ENCODE measurements around the gene MARK3.

The MARK3 gene

GRCh38 chr14:103546652-103547454 lies 161.6 kb downstream of the MARK3 start:
- peak; percentile 85 for DNase-seq (ENCODE audit: extremely low spot score)
- CTCF ChIA-PET = interaction anchor here (0.6 to 2.4 kb wide), 7 partner anchors 11 to 60 kb away, joined by 3 to 26 read pairs (median 5); no protein-coding TSS in a partner anchor
- TF ChIP-seq HDGF (IDR thresholded peaks at IDR 0.05; ENCODE audit: borderline replicate concordance) (peak; percentile 77; the same call in 1 of the 2 replicates), CTBP1 (IDR thresholded peaks at IDR 0.05; ENCODE audit: borderline replicate concordance) (no peak)
- POLR2A ChIA-PET = interaction anchor here (0.7 to 2.6 kb wide), 3 partner anchors 26 to 28 kb away, joined by 7 to 16 read pairs (median 14); no protein-coding TSS in a partner anchor

- no peak for TF ChIP-seq ELF4 (IDR thresholded peaks at IDR 0.05)
- TF ChIP-seq L3MBTL2 (conservative IDR thresholded peaks at IDR 0.05) = no peak
- TF ChIP-seq FOXM1 (IDR thresholded peaks at IDR 0.05; ENCODE audit: borderline replicate concordance) = no peak
- no peak for TF ChIP-seq FOXA1 (IDR thresholded peaks at IDR 0.05)
- no peak for TF ChIP-seq BHLHE40 (IDR thresholded peaks at IDR 0.05; ENCODE audit: borderline replicate concordance)
- TF ChIP-seq PKNOX1 (IDR thresholded peaks at IDR 0.05) = no peak
- no peak for TF ChIP-seq TARDBP (IDR thresholded peaks at IDR 0.05)
- no peak for TF ChIP-seq SP1 (IDR thresholded peaks at IDR 0.05)
- TF ChIP-seq HDGF (IDR thresholded peaks at IDR 0.05; ENCODE audit: borderline replicate concordance) = no peak
- TF ChIP-seq SUZ12 (IDR thresholded peaks at IDR 0.05) = no peak
- TF ChIP-seq NFRKB (IDR thresholded peaks at IDR 0.05) = no peak
- no peak for TF ChIP-seq ARNT (IDR thresholded peaks at IDR 0.05)
- TF ChIP-seq FOXK2 (IDR thresholded peaks at IDR 0.05) = no peak
- no peak for TF ChIP-seq ZNF384 (IDR thresholded peaks at IDR 0.05)
Measured at GRCh38 chr14:103547455-103547940, 162.3 kb downstream of the MARK3 start.

GRCh38 chr14:103547941-103548462 lies 162.8 kb downstream of the MARK3 start:
- DNase-seq (ENCODE audit: extremely low spot score) = no peak
- CTCF ChIA-PET = interaction anchor here (1.2 kb wide), 1 partner anchor 10 kb away, joined by 17 read pairs; no protein-coding TSS in a partner anchor
- no peak for TF ChIP-seq PKNOX1 (IDR thresholded peaks at IDR 0.05)
- POLR2A ChIA-PET = no interaction called here

More at GRCh38 chr14:103547455-103547940, 162.3 kb downstream of the MARK3 start:
- POLR2A ChIA-PET = interaction anchor here (0.7 to 2.6 kb wide), 2 partner anchors 26 to 29 kb away, joined by 7 to 16 read pairs; no protein-coding TSS in a partner anchor
- no peak for DNase-seq (ENCODE audit: extremely low spot score)
- CTCF ChIA-PET = interaction anchor here (0.6 to 2.4 kb wide), 5 partner anchors 10 to 61 kb away, joined by 4 to 26 read pairs (median 6); no protein-coding TSS in a partner anchor

GRCh38 chr14:103548463-103549351 lies 163.5 kb downstream of the MARK3 start:
- CTCF ChIA-PET = no interaction called here
- DNase-seq (ENCODE audit: extremely low spot score) = no peak
- no peak for TF ChIP-seq BHLHE40 (IDR thresholded peaks at IDR 0.05; ENCODE audit: borderline replicate concordance)
- TF ChIP-seq ELF4 (IDR thresholded peaks at IDR 0.05) = no peak
- no peak for TF ChIP-seq SUZ12 (IDR thresholded peaks at IDR 0.05)
- TF ChIP-seq FOXA1 (IDR thresholded peaks at IDR 0.05) = no peak
- TF ChIP-seq FOXM1 (IDR thresholded peaks at IDR 0.05; ENCODE audit: borderline replicate concordance) = no peak
- TF ChIP-seq HDGF (IDR thresholded peaks at IDR 0.05; ENCODE audit: borderline replicate concordance) = no peak
- no peak for TF ChIP-seq L3MBTL2 (conservative IDR thresholded peaks at IDR 0.05)
- no peak for TF ChIP-seq SP1 (IDR thresholded peaks at IDR 0.05)
- POLR2A ChIA-PET = interaction anchor here (1.0 kb wide), 1 partner anchor 28 kb away, joined by 3 read pairs; no protein-coding TSS in a partner anchor

GRCh38 chr14:103549361-103550311 lies 164.4 kb downstream of the MARK3 start:
- ChIA-PET POLR2A (interaction anchor here (0.8 to 5.8 kb wide), 3 partner anchors 12 to 29 kb away, joined by 3 to 40 read pairs (median 3); partner anchors contain the start of genes BAG5 and CKB), CTCF (interaction anchor here (1.2 kb wide), 2 partner anchors 29 to 31 kb away, joined by 4 read pairs; no protein-coding TSS in a partner anchor)
- no peak for TF ChIP-seq SP1 (IDR thresholded peaks at IDR 0.05)
- TF ChIP-seq FOXK2 (IDR thresholded peaks at IDR 0.05) = no peak
- DNase-seq (ENCODE audit: extremely low spot score) = no peak

All from HEK293T (cell line).